Astrocyte (in vitro differentiated cells and primary cell): ENCODE results near the gene SAMD9. TPM values are rescaled to one million over a fixed set of nuclear protein-coding genes. Genes with fewer than 3 reads are reported as not detected.

ENCODE experiments used
- DNase-seq: peaks from one replicate; pipeline ENCODE4 v3.0.0-alpha.2; 2010; ENCODE audit warnings: low read depth
- FAIRE-seq: peaks from 2 replicates; lab custom pipeline; 2011; peaks lifted over from hg19 to GRCh38; lab: Jason Lieb, UNC
- H2AFZ ChIP-seq: 2 replicates; pipeline ENCODE4 v1.6.0; 2012; ENCODE audit warnings: low read depth, low read length, inconsistent platforms
- H3K27ac ChIP-seq: 2 replicates; pipeline ENCODE4 v1.5.1; 2011; ENCODE audit warnings: low read depth, low read length, inconsistent platforms
- H3K27me3 ChIP-seq: 2 replicates; pipeline ENCODE4 v1.6.0; 2011; ENCODE audit warnings: low read length, inconsistent platforms; ENCODE audit not compliant: insufficient read depth
- H3K36me3 ChIP-seq: 2 replicates; pipeline ENCODE4 v1.5.1; 2011; ENCODE audit warnings: low read length, inconsistent platforms; ENCODE audit not compliant: insufficient read depth
- H3K4me1 ChIP-seq: 2 replicates; pipeline ENCODE4 v1.5.1; 2011; ENCODE audit warnings: low read length, inconsistent platforms; ENCODE audit not compliant: insufficient read depth
- H3K4me2 ChIP-seq: 2 replicates; pipeline ENCODE4 v1.6.0; 2012; ENCODE audit warnings: low read length, inconsistent platforms
- H3K4me3 ChIP-seq: 2 replicates; pipeline ENCODE4 v1.5.1; 2011; ENCODE audit warnings: low read depth, mild to moderate bottlenecking, low read length, inconsistent platforms; ENCODE audit not compliant: insufficient read depth
- H3K79me2 ChIP-seq: 2 replicates; pipeline ENCODE4 v1.6.0; 2012; ENCODE audit warnings: mild to moderate bottlenecking, low read length, inconsistent platforms; ENCODE audit not compliant: insufficient read depth
- H3K9ac ChIP-seq: 2 replicates; pipeline ENCODE4 v1.6.0; 2012; ENCODE audit warnings: mild to moderate bottlenecking, low read length, inconsistent platforms
- H3K9me3 ChIP-seq: 2 replicates; pipeline ENCODE4 v1.5.1; 2012; ENCODE audit warnings: low read depth, mild to moderate bottlenecking, low read length, inconsistent platforms; ENCODE audit not compliant: insufficient read depth
- H4K20me1 ChIP-seq: 2 replicates; pipeline ENCODE4 v1.6.0; 2012; ENCODE audit warnings: low read length, inconsistent platforms; ENCODE audit not compliant: insufficient read depth
- H3K27ac Mint-ChIP-seq: one replicate; pipeline ENCODE4 v1.8.0; 2021; ENCODE audit warnings: mild to moderate bottlenecking, mixed read lengths; ENCODE audit not compliant: unreplicated experiment
- H3K27me3 Mint-ChIP-seq: one replicate; pipeline ENCODE4 v1.8.0; 2021; ENCODE audit warnings: low read depth, mixed read lengths; ENCODE audit not compliant: unreplicated experiment
- H3K36me3 Mint-ChIP-seq: one replicate; pipeline ENCODE4 v1.8.0; 2021; ENCODE audit warnings: low read depth, mixed read lengths; ENCODE audit not compliant: unreplicated experiment
- H3K4me1 Mint-ChIP-seq: one replicate; pipeline ENCODE4 v1.8.0; 2021; ENCODE audit warnings: low read depth, mixed read lengths; ENCODE audit not compliant: unreplicated experiment
- H3K4me3 Mint-ChIP-seq: one replicate; pipeline ENCODE4 v1.8.0; 2021; ENCODE audit warnings: mild to moderate bottlenecking, moderate library complexity, mixed read lengths; ENCODE audit not compliant: unreplicated experiment
- H3K9me3 Mint-ChIP-seq: one replicate; pipeline ENCODE4 v1.8.0; 2021; ENCODE audit warnings: mild to moderate bottlenecking, mixed read lengths; ENCODE audit not compliant: unreplicated experiment
- CTCF ChIP-seq: IDR thresholded peaks from 2 replicates; pipeline ENCODE4 v1.5.1; 2011; ENCODE audit warnings: low read depth, mild to moderate bottlenecking, inconsistent platforms, low read length, moderate library complexity; ENCODE audit not compliant: insufficient read depth
- EZH2 ChIP-seq: IDR thresholded peaks from 2 replicates; pipeline ENCODE4 v1.6.1; 2012; ENCODE audit warnings: mild to moderate bottlenecking, low read length, inconsistent platforms; ENCODE audit not compliant: insufficient read depth
- total RNA-seq: library from RNA; stranded (reverse); gene quantifications from 2 replicates; pipeline ENCODE4 v1.2.1, GENCODE V29; 2021

Gene SAMD9
- total RNA-seq, 1 donor from 2014 or later, result 64.4 TPM

GRCh38 chr7:93051660-93052059 is 66.1 kb downstream of the SAMD9 start:
- H2AFZ ChIP-seq, result no peak overlapping the region
- H3K4me3 ChIP-seq, result no peak overlapping the region
- no peaks in the 10 kb centered on the region for H3K36me3 ChIP-seq
- Mint-ChIP-seq H3K27ac (no peak overlapping the region), H3K4me1 (peaks cover 3% of the 10 kb centered on the region), H3K4me3 (no peak overlapping the region), H3K36me3 (no peaks in the 10 kb centered on the region), H3K27me3 (no peaks in the 10 kb centered on the region), H3K9me3 (no peaks in the 10 kb centered on the region)
- H3K9ac ChIP-seq, result no peak overlapping the region
- DNase-seq, result no peak
- H3K79me2 ChIP-seq, result no peaks in the 10 kb centered on the region
- peaks cover 3% of the 10 kb centered on the region for H3K4me1 ChIP-seq
- no peaks in the 10 kb centered on the region for H3K27me3 ChIP-seq
- no peak for TF ChIP-seq CTCF
- TF ChIP-seq EZH2, result no peak
- H3K27ac ChIP-seq, result no peak overlapping the region
- H3K4me2 ChIP-seq, result no peak overlapping the region
- no peaks in the 10 kb centered on the region for H4K20me1 ChIP-seq
- FAIRE-seq, result no peak
- H3K9me3 ChIP-seq, result no peaks in the 10 kb centered on the region

Other genes with a start within 250 kb of the SAMD9 start
- 45.2 and 55.6 TPM in 2 replicates for gene SAMD9L, start 30.4 kb upstream of the SAMD9 start, total RNA-seq
- not detected in 2 replicates for gene HEPACAM2, start 108.5 kb upstream of the SAMD9 start, total RNA-seq
- 19.0 and 19.8 TPM in 2 replicates for gene VPS50, start 114.4 kb upstream of the SAMD9 start, total RNA-seq